Panc1 (cell line): ENCODE results near the gene RASGRF2. TPM values are rescaled to one million over a fixed set of nuclear protein-coding genes. Genes with fewer than 3 reads are reported as not detected.

Source experiments
- ATAC-seq: fragments of 200-7000 bp; cut with Tn5 transposase; 2 replicates; pipeline ENCODE4 v1.9.1; 2020; ENCODE audit warnings: mild to moderate bottlenecking, moderate library complexity
- BruUV-seq: library from RNA; stranded (reverse); fragments of 400-500 nt; replicated peaks from 2 replicates; lab custom pipeline; 2021; lab: Mats Ljungman, UMichigan
- CTCF ChIA-PET: fragments of 300-600 bp; sonication (Branson Sonifier 250); formaldehyde crosslinking; loops from one replicate; lab custom pipeline; 2022; ENCODE audit warnings: antibody characterized with exemption; lab: Charles Lee
- POLR2A ChIA-PET: fragments of 300-600 bp; sonication (Branson Sonifier 250); formaldehyde crosslinking; loops from one replicate; lab custom pipeline; 2022; ENCODE audit warnings: antibody characterized with exemption; lab: Charles Lee
- DNase-seq: peaks from one replicate; pipeline ENCODE4 v3.0.0-alpha.2; 2010; ENCODE audit warnings: low read depth, low spot score
- H3K27ac ChIP-seq: 2 replicates; pipeline ENCODE4 v1.5.1; 2011; ENCODE audit warnings: mild to moderate bottlenecking, low read length, inconsistent platforms
- H3K27me3 ChIP-seq: fragments of 200-500 bp; sonication (Bioruptor generic); 2 replicates; pipeline ENCODE4 v1.6.0; 2014; ENCODE audit warnings: low read length, inconsistent platforms; ENCODE audit not compliant: control insufficient read depth, insufficient read depth
- H3K36me3 ChIP-seq: fragments of 200-500 bp; sonication (Bioruptor generic); 2 replicates; pipeline ENCODE4 v1.5.1; 2014; ENCODE audit warnings: inconsistent platforms, mild to moderate bottlenecking, low read length, moderate library complexity; ENCODE audit not compliant: control insufficient read depth, insufficient read depth
- H3K4me1 ChIP-seq: 2 replicates; pipeline ENCODE4 v1.5.1; 2011; ENCODE audit warnings: inconsistent platforms, mild to moderate bottlenecking, low read length, moderate library complexity; ENCODE audit not compliant: control insufficient read depth, insufficient read depth
- H3K4me3 ChIP-seq, 2 experiments: 2 replicates each; pipeline ENCODE4 v1.5.1; 2011 to 2012; ENCODE audit warnings: low read depth in 2 of 2, low read length in 2 of 2, mild to moderate bottlenecking in 2 of 2, inconsistent platforms in 1 of 2, moderate library complexity in 1 of 2
- H3K9me3 ChIP-seq: fragments of 200-500 bp; sonication (Bioruptor generic); 2 replicates; pipeline ENCODE4 v1.5.1; 2014; ENCODE audit warnings: low read depth, mild to moderate bottlenecking, inconsistent platforms, low read length, moderate library complexity; ENCODE audit not compliant: control insufficient read depth, insufficient read depth
- POLR2AphosphoS5 ChIP-seq: IDR thresholded peaks from 2 replicates; pipeline ENCODE4 v1.6.1; 2012; ENCODE audit warnings: mild to moderate bottlenecking, low read depth, low read length, moderate library complexity
- SIN3A ChIP-seq: IDR thresholded peaks from 2 replicates; pipeline ENCODE4 v1.6.1; 2012; ENCODE audit warnings: low read depth, mild to moderate bottlenecking, low read length, moderate library complexity, borderline replicate concordance; ENCODE audit not compliant: insufficient read depth
- TCF7L2 ChIP-seq: IDR thresholded peaks from 2 replicates; pipeline ENCODE4 v1.6.1; 2011; ENCODE audit warnings: mild to moderate bottlenecking, low read depth, low read length, inconsistent platforms
- in situ Hi-C: cut with HindIII; loops from 2 replicates; pipeline ENCODE4 v1.10.0; 2016; ENCODE audit warnings: low sequenced_read_pairs, low pct_unique_long_range_greater_than_20kb
- intact Hi-C: fragments of 100-400 bp; cut with micrococcal nuclease; formaldehyde crosslinking; loops from one replicate; pipeline ENCODE4 v1.10.0; 2022; ENCODE audit not compliant: unreplicated experiment
- total RNA-seq: library from RNA; stranded (reverse); gene quantifications from one replicate; pipeline ENCODE4 v1.2.1, GENCODE V29; 2021; ENCODE audit not compliant: unreplicated experiment
- TF ChIP-seq, protein P1 (sequence below): fragments of 450-650 bp; IDR thresholded peaks from 2 replicates; pipeline ENCODE4 v1.5.1; 2017; ENCODE audit warnings: mild to moderate bottlenecking
- TF ChIP-seq, protein P2 (sequence below), 2 experiments: IDR thresholded peaks; 2 replicates each; pipeline ENCODE4 v1.6.1; 2011 to 2012; ENCODE audit warnings: low read depth in 2 of 2, control low read depth in 1 of 2, low read length in 1 of 2, mild to moderate bottlenecking in 1 of 2, moderate library complexity in 1 of 2; ENCODE audit not compliant: insufficient read depth in 1 of 2

Gene RASGRF2
- total RNA-seq, 1 experiment from 2014 or later: 4.7 TPM

DNA sequence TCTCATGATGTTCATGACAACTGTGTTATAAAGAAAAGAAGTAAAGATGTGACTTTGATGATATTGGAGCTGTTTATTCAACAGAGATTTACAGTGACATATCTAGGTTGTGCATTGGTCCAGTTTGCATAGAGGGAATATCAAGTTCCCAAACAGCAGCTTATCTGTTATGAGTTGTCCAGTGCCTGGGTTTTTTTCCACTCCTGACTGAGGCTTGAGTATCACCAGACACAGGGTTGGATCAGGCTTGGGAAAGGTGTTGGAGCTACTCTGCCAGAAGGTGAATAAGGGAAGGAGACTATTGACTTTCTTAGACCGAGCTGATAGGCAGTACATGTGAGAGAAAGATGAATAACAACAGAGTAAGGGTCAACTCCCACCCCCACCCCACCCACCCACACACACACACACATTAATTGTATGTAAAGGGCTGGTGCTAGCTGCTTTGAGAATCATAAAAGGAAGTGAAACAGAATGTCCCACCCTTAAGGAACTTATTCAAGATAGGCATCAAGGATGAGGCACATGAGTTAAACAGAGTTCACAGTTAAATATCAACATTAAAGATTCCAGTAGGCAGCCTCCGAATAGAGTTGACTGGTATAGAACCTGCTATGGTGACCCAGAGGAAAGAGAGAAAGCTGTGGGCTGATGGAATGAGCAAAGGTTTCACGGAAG lies 33.0 kb upstream of the RASGRF2 start:
- no peaks in the 10 kb centered on the region for H3K36me3 ChIP-seq
- H3K27me3 ChIP-seq: no peaks in the 10 kb centered on the region
- ATAC-seq: no peak
- no peak for DNase-seq
- ChIA-PET CTCF (no interaction called here), POLR2A (no interaction called here)
- H3K4me1 ChIP-seq: no peaks in the 10 kb centered on the region
- H3K9me3 ChIP-seq: no peaks in the 10 kb centered on the region
- no TSS peak for BruUV-seq
- intact Hi-C loops: no loop called here
- no peak overlapping the region for H3K27ac ChIP-seq
- H3K4me3 ChIP-seq: no peak overlapping the region
- no peak for TF ChIP-seq TCF7L2
- TF ChIP-seq, protein P1, sequence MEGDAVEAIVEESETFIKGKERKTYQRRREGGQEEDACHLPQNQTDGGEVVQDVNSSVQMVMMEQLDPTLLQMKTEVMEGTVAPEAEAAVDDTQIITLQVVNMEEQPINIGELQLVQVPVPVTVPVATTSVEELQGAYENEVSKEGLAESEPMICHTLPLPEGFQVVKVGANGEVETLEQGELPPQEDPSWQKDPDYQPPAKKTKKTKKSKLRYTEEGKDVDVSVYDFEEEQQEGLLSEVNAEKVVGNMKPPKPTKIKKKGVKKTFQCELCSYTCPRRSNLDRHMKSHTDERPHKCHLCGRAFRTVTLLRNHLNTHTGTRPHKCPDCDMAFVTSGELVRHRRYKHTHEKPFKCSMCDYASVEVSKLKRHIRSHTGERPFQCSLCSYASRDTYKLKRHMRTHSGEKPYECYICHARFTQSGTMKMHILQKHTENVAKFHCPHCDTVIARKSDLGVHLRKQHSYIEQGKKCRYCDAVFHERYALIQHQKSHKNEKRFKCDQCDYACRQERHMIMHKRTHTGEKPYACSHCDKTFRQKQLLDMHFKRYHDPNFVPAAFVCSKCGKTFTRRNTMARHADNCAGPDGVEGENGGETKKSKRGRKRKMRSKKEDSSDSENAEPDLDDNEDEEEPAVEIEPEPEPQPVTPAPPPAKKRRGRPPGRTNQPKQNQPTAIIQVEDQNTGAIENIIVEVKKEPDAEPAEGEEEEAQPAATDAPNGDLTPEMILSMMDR: no peak
- TF ChIP-seq POLR2AphosphoS5: no peak
- TF ChIP-seq, protein P2, sequence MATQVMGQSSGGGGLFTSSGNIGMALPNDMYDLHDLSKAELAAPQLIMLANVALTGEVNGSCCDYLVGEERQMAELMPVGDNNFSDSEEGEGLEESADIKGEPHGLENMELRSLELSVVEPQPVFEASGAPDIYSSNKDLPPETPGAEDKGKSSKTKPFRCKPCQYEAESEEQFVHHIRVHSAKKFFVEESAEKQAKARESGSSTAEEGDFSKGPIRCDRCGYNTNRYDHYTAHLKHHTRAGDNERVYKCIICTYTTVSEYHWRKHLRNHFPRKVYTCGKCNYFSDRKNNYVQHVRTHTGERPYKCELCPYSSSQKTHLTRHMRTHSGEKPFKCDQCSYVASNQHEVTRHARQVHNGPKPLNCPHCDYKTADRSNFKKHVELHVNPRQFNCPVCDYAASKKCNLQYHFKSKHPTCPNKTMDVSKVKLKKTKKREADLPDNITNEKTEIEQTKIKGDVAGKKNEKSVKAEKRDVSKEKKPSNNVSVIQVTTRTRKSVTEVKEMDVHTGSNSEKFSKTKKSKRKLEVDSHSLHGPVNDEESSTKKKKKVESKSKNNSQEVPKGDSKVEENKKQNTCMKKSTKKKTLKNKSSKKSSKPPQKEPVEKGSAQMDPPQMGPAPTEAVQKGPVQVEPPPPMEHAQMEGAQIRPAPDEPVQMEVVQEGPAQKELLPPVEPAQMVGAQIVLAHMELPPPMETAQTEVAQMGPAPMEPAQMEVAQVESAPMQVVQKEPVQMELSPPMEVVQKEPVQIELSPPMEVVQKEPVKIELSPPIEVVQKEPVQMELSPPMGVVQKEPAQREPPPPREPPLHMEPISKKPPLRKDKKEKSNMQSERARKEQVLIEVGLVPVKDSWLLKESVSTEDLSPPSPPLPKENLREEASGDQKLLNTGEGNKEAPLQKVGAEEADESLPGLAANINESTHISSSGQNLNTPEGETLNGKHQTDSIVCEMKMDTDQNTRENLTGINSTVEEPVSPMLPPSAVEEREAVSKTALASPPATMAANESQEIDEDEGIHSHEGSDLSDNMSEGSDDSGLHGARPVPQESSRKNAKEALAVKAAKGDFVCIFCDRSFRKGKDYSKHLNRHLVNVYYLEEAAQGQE (IDR thresholded peaks at IDR 0.05; ENCODE audit: insufficient read depth in 1 of 2, low read depth in 2 of 2, low read length in 1 of 2): no peak
- no peak for TF ChIP-seq SIN3A
- in situ Hi-C loops: no loop called here

DNA sequence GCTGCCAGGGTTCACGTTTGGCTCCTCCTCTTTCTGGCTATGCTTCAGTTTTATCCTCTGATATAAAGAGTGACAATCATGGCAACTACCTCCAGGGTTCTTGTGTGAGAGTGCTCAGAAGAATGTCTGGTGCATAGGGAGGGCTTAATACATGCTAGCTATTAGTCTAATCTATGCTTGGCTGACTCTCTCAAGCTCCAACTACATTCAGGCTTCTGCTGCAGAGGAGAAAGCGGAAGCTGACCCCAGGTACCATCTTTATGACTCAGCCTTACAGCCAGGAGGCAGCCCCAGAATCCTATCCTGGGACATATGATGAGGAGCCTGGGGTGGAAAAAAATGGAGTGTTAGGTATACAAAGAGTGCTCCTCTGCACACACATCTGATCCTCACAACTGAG lies 32.1 kb upstream of the RASGRF2 start:
- Histone ChIP-seq H3K36me3 (no peaks in the 10 kb centered on the region), H3K27ac (no peak overlapping the region), H3K9me3 (no peaks in the 10 kb centered on the region), H3K4me1 (no peaks in the 10 kb centered on the region), H3K4me3 (no peak overlapping the region), H3K27me3 (no peaks in the 10 kb centered on the region)
- ChIA-PET POLR2A (no interaction called here), CTCF (no interaction called here)
- DNase-seq (no peak), ATAC-seq (no peak)
- TF ChIP-seq, protein P2 (IDR thresholded peaks at IDR 0.05; ENCODE audit: insufficient read depth in 1 of 2, low read depth in 2 of 2, low read length in 1 of 2): no peak
- no peak for TF ChIP-seq POLR2AphosphoS5
- TF ChIP-seq SIN3A: no peak
- TF ChIP-seq, protein P1: no peak
- no peak for TF ChIP-seq TCF7L2
- intact Hi-C loops (no loop called here), in situ Hi-C loops (no loop called here)
- no TSS peak for BruUV-seq
